Stimulated activated CD8-positive, alpha-beta memory T cell treated with anti-CD3 and anti-CD28 coated beads, Interleukin-4, amount 100 ng/mL, for 4 hours (primary cell): ENCODE measurements around the gene PPP1R9B.

ENCODE experiments used
- DNase-seq, 2 donors: peaks; one replicate each; pipeline ENCODE4 v3.0.0-alpha.2; 2020; ENCODE audit warnings: low read depth in 2 of 2, low spot score in 1 of 2

PPP1R9B gene

DNA sequence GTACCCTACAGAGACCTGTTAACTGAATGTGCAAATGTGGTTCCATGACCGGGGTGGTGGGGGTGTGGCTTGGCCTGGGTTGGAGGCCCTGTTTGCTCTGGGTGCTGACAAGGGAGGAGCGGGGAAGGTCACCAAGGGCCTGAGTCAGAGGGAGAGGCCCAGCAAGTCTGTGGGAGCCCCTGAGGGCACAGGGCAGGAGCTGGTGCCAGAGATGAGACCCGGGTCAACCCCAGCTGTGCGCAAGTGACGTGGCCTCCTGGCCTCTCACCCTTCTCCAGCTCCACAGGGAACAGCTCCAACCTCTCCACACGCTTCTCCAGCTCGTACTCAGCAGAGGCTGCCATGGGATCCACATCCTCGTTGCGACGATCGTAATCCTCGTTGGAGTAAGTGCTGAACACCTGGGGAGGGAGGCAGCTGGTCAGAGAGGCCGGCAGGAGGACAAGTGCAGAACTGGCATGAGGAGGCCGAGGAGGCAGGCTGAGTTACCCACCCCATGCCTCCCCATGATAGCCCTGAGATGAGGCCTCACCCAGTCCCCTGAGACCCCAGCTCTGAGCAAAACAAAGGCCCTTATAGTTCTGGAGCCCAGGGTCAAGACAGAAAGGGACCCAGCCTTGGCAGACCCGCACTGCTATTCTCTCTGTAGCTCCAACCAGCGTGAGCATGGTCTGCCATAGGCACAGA lies 5.5 kb downstream of the PPP1R9B start:
- no peak for DNase-seq

DNA sequence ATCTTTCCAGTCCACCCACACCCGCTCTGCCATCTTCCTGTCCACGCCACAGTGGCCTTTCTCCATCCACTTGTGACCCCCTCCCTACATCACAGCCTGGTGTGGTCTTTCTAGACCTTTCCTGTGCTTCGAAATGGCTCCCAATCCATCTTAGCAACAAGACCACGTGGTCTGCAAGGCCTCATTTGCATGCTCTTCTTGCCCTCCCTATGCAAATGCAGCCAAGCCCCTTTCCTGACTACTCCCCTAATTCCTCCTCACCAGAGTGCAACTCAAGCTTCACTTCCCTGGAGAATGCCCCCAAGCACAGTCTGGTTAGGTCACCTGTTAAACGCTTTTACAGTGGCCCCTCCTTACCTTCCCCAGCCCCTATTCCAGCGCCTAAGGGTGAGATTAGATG lies 6.1 kb downstream of the PPP1R9B start:
- no peak for DNase-seq

DNA sequence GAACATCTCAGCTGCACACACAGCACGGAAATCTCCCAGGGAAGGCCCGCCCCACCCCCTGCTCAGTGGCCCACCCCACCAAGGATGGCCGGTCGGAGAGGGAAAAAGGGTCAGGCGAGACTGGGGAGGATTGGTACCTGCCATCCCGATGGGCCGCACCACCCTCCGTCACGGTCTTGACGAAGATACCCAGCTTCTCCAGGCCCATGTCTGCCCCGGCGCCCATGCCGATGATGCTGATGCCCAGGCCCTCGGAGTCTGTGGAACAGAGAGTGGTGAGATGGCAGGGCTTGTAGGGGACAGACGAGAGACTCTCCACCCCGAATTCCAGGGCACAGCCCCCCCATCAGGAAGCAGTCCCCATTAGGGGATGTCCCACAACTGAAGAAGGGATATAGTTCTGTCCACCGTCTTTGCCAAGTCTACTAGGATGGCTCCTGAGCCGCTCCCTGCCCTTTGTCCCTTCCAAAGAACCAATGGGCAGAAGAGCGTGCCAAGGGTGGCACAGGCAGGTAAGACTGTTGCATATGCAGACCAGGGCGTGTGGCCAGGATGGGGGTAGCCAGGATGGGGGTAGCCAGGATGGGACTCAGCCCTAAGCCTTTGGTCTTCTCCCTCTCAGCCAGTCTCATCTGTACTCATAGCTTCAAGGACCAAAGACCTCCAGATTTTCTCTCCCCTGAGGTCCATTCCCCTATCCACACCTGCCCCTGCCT lies 6.9 kb downstream of the PPP1R9B start:
- no peak for DNase-seq

DNA sequence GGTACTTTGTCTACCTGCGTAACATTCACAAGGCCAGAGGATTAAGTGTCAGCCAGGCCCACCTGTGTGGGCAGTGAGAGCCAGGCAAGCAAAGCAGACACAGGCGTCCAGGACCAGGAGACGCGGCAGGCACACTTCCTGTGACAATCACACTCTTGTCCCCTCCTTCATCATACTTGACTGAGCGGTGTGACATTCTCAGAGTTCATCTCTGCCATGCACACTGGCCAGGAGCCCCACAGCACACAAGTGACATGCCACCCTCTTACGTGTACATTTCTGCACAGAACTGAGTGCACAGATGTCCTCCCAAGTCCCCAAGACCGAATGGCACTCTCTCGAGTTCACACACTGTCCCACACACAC lies 8.7 kb downstream of the PPP1R9B start:
- DNase-seq, result no peak

DNA sequence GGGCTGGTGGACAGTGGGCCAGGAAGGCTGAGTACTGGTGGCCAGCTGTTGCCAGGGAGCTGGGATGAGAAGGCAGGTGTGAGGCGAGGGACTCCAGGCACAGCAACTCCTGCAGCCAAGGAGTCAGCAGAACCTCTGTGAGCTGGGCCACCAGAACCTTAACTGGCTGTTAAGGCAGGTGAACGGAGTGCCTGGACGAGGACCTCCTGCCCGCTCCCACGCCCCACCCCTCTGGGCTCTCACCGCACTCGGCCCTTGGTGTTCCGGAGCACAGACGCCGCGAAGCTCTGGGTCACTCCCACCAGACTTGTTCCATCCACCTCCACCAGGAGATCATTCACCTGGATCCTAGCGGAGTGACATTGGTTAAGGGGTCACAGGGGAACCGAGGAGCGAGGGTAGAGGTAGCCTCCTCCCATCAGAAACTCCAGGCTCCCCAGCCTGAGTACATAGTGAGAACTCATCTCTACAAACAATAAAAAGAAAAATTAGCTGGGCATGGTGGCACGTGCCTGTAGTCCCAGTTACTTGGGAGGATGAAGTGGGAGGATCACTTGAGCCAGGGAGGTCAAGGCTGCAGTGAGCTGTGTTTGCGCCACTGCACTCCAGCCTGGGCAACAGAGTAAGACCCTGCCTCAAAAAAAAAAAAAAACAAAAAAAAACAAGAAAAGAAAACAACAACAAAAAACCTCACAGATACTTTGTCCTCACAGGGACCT lies 9.3 kb downstream of the PPP1R9B start:
- DNase-seq, result no peak

DNA sequence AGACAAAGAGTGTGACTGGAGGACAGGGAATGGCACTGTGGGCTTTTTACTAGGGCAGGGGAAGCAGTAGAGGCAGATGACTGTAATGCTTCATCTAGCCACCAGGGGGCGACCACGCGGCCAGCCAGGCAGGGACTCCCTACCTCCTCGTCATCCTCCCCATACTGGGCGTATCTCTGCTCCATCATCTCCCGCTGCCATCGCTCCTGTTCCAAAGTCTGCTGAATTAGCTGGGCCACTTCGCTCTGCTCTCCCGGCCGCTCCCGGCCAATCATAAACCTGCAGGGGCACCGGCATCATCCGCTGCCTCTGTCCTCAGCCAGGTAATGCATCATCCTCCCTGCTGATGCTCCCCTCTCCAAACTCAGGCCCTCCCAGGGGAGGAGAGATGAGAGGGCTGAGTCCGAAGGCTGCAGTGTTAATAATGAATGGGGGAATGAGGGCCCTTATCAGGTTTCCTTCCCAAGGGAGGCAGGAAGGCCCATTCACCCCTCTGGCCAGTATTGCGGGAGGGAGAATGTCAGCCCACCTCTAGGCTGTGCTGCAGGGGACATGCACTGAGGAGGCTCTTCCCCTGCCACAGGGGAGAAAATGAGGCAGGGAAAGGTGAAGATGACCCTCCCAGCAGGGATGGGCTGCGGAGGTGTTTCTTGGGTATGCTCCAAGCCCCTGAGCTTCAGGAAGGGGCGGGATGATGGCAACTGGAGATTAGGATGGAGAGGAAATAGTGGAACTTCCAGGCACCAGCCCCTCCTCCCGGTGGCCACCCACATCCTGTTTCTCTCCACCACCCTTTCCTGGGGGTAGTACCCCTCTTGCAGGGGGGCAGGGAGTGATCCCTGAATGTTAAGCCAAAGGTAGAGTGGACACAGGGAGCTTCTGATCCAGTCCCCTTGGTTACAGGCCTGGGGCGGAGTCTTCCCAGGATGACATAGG lies 10.3 kb downstream of the PPP1R9B start:
- DNase-seq, result peak; percentile 67 to 69

DNA sequence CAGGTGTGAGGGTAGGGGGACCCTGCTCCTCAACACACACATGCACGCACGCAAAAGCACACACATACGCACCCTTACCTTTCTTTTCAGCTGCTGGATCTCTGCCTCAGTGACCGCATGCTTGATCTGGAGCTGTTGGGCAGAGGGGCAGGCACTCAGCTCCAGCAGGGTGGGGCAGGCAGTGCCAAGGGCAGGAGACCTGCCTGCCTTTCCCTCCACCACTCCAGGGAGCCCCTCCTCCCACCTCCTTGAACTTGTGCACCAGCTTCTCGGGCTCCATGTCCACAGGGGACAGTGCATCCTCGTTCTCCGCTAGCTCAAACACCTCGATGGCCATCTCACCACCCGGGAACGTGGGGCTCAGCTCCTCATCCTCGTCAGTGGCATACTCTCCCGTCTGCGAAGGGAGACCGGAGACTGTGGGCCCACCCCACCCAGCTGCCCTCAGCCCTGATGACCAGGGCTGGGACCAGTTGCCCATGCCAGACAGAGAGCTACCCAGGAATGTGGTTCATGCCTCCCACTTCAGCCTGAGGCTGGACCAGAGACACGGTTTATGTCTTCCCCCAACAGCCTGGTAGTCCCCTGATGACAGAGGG lies 11.2 kb downstream of the PPP1R9B start:
- no peak for DNase-seq

DNA sequence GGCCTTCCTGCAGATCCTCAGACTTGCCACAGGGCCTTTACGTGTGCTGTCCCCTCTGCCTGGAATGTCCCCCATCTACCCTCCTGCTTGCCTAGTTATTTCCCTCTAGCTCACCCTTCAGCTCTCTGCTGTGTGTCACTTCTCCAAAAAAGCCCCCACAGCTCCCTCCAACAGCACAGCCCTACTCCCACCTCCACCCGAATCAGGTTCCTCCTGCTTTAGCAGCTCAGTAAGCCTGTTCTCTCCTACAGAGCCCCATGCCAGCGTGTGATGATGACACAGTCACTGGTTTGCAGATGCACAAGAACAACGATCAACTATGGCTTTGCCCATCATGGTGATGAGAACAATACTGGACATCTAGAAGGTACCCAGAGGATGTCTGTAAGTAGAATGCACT lies 13.4 kb downstream of the PPP1R9B start:
- DNase-seq, result no peak

DNA sequence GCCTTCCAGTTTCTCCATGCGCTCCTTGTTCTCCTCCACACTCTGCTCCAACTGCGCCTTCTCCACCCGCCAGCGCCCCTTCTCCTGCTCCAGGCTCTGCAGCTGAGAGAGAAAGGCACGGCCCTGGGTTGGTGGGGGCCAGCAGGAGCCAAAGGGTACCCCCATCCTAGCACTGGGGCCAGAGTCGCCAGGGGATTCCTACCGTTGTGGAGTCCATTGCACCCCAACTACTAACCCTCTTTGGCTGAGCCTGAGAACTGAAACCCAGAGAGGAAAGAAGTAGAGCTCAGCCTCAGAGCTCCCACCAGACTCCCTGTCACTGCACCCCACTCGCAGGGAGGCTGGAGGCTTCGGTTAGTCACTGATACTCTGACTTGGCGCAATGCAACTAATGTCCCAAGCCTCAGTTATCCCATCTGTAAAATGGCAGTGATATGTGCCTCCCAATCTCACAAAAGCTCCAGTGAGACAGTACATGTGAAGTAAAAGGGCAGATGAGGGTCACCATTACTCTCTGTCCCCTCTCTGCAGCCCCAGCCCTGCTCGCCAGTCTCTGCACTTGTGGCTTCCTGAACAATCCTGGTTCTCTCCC lies 14.3 kb downstream of the PPP1R9B start:
- DNase-seq, result no peak

DNA sequence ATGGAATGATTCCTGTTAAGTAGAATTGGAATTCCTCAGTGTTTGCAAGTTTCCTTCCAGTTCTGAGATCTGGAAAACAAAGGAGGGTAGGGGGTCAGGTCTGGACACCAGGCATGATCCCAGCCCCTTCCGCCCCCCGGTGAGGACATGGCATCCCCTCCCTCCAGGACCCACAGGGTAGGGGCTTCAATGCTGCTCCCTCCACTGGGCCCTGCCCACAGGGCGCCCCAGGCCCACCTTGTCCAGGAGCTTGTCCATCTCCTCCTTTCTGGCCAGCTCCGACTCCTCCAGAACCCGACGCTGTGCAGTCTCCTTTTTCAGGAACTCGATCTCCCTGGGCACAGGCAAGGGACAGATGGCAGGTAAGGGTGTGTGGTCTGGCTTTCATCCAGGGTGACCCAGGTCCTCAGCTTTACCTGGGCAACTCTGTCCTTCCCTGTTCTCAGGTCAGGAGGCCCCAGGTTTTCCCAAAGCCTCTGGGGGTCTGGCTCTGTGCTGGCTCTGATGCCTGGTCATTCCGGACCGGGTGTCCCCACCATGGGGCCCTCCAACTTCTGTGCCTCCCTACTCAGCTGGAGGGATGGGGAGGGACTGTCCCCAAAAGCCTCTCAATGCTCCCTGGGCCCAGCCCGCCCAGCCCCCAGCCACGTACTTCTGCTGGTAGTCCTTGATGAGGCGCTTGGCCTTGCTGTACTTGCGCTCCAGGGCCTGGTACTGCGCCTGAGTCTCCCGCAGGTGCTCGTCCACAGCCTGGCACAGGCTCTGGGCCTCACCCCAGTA lies 15.0 kb downstream of the PPP1R9B start:
- no peak for DNase-seq

DNA sequence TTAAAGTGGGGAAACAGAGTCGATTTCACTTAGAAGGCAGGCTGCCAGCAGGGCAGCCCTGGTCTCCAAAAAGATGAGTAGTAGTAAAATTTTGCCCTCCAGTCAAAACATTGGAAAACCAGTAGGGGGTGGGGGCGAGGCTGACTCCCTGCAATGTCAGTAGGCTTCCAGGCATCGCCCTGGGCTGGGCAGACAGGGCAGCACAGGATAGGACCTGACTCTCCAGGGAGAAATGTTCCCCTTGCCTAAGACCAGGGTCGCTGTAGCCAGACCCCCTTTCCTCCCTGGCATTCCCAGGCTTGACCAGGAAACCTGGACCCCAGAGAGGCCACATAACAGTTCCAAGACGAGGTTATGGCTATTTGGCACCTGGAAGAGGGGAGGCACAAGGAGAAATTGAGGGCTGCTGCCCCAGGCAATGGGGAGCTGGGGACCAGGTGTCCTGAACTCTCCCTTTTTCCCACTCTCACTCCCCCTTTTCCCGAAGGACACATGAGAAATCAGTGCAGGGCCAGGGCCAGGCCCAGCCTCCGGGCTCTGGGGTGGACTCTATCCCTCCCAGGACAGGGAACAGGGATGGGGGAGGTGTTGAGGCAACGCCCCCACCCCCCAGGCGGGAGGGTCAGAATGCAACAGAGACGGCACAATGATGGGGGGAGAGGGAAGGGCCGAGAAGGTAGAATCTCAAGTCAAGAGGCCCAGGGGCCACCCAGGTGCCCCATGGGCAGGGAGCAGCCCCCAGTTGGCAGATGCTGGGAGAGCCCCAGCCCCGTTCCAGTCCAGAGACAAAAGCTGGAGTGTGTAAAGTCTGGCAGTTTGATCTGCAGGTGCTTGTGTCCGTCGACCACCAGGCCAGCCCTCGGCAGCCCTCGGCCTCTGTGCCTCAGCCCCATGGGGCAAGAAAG lies 16.0 kb downstream of the PPP1R9B start:
- DNase-seq, result no peak

DNA sequence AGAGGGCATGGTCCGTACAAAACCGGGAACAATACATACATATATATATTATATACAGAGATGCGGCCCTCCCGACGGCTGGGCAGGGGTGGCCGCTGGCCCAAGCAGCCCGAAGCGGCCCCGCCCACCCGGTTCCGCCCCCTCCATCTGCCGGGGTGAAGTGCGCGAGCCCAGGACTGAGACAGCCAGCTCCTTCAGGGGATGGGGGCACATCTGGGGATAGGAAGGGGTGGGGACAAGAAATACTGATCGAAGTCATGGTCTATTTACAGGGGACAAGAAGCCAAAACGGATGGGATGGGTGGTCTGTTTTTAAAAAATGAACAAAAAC lies 16.7 kb downstream of the PPP1R9B start:
- DNase-seq, result no peak

DNA sequence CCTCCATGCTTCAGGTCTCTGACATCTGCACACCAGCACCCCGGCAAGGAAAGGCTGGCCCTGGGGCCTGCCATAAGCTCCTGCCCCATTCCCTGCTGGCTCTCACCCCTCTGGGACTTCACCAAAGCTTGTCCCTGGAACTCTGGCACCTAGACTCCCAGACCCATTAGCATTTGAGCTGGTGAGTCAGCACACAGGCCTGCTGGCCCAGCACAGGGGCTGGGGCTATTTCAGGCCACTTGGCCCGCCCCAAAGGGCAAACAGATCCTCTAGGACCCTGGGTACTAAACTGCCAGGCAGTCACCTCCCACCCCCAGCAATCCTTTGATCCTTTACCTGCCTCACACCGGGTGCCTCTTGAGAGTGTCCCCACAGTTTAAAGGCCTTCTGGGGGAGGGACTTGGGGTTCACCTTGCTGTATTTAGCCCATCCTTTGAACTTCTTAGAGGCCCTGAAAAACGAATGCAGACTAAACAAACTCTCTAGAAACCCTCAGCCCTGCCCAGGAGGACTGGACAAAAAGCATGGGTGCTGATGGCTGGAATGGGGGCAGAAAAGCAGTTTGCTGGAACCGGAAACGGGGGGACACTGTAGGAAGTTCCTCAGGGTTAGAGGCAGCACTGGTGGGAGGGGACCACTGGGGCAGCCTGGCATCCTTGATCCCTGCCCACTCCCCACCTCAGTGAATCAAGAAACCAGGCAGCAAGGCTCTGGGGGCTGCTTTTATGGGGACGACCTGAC lies 17.3 kb downstream of the PPP1R9B start:
- no peak for DNase-seq

DNA sequence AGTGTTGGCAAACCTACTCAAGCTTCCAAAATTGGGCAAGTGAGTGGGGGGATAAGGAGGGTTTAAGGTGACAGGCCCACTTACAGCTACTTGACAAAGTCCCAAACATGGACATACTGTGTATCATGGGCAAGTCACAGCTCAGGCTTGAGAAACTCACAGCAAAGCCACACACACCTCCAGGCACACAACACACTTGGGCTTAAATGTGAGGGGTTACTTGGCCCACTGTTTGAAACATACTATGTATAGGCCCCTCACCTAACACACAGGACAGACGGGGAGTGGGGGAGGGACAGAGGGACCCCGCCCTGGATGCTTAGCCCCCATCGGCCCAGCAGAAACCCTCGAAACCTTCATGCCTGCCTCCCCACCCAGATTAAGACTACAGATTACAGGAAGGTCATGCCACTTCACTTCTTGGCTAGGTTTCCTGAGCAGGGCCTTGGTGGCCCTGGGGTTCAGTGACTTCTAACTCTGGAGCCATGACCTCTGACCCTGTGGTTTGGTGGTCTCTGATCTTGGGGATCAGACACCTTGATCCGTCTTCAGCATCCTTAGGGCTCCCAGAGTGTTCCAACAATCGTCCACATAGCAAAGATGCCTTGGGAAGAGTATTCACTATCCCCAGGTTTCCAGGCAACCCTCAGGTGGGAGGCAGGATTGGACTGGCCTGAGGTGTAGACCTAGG lies 18.2 kb downstream of the PPP1R9B start:
- DNase-seq, result no peak

DNA sequence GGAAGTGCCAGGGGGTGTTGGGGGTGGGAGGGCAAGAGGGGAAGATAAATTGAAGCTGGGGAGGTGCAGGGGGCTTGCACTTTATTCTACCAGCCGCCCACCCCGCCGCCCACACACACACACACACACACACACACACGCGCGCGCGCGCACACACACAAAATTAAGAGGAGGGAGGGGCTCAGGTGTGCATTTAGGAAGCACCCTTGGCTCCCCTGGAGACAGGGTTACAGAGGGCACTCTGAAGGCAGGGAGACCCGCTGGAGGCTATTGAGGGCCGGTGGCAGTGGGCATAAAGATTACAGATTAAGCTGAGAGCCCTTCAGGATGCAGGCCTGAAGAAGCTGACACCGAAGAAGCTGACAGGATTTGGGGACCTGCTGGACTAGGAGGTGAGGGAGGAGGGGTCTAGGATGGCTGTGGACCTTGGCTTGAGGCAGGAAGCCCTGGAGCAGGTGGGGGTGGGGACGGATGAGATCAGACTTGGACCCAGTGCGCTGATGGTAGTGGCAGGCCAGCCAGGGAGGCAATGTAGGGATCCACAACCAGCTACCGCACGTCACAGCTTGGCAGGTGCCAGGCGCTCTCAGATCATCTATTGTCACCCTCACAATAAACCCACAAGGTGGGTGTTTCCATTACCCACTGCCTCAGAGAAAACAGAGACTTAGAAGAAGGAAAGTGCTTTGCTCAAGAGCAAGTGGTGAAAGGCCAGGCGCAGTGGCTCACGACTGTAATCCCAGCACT lies 19.7 kb downstream of the PPP1R9B start:
- no peak for DNase-seq

DNA sequence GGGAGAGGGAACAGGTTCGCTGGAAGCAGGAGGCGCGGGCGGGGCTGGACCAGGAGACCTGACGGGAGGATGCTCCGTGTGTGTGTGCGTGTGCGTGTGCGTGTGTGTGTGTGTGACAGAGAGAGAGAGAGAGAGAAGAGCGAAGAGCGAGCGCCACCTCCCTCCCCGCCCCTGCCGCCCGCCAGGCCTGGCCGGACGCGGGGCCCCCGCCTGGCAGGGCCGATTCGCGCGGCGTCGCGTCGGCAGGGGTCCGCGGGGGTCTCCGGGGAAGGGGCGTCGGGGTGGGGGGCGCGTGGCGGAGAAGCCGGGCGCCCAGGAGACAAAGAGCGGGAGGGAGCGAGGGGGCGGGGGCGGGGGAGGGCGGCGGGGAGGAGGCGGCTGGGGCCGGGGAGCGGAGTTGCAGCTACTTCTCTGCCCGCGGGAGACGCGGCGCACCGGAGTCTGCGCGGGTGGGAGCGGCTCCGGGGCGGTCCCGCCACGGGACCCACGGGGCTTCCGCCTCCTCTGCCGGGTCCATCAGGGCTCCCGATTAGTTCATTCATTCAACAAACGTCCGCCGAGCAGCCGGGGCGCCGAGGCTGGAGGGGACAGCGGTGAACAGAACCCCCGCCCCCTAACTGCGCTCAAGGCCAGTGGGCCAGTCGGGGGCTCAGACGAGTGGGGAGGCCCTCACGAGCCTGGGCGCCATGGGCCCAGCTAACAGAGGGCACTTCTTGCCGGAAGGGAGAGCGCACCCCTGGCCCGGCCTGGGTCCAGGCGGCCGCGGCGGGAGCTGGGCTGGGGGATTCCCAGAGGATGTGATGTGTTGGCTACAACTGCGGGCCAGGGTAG lies 20.5 kb downstream of the PPP1R9B start, which contains the start of gene SAMD14:
Gene SAMD14, minus strand, starts transcription at position 433 of the 831 bp plus-strand sequence. CDS start 5,201 bp downstream, outside the sequence.
- no peak for DNase-seq
